Erythroblast (primary cell): ENCODE results near the gene EMD.

Experiments used
- GATA1 ChIP-seq: IDR thresholded peaks from 2 replicates; pipeline ENCODE4 v1.6.1; 2011; ENCODE audit warnings: low read depth, mild to moderate bottlenecking, control low read depth, low read length, moderate library complexity
- POLR2A ChIP-seq: IDR thresholded peaks from 2 replicates; pipeline ENCODE4 v1.6.1; 2011; ENCODE audit warnings: mild to moderate bottlenecking, low read length

GRCh38 chrX:154417157-154417556, 38.1 kb downstream of the EMD start:
- TF ChIP-seq POLR2A (no peak), GATA1 (no peak)
